GM10248 (cell line): ENCODE data around the gene FOXI2.

ENCODE experiments used
- CTCF ChIA-PET: fragments of 300-600 bp; sonication (Branson Sonifier 250); formaldehyde crosslinking; extraction: SDS; loops from one replicate; lab custom pipeline; 2021; ENCODE audit warnings: antibody characterized with exemption; lab: Yijun Ruan, JAX
- POLR2A ChIA-PET: fragments of 350-650 bp; sonication (Branson Sonifier 250); formaldehyde crosslinking; extraction: SDS; loops from one replicate; lab custom pipeline; 2020; ENCODE audit warnings: antibody characterized with exemption; lab: Yijun Ruan, JAX
- DNase-seq: peaks from one replicate; pipeline ENCODE4 v3.0.0; 2012; ENCODE audit errors: extremely low spot score
- CTCF ChIP-seq: IDR thresholded peaks from 2 replicates; pipeline ENCODE4 v1.5.1; 2012; ENCODE audit warnings: mild to moderate bottlenecking, low read depth; ENCODE audit errors: extremely low read depth, missing control alignments, control extremely low read depth

FOXI2 gene

GRCh38 chr10:127738512-127739424, 1.8 kb downstream of the FOXI2 start:
- TF ChIP-seq CTCF: no peak
- ChIA-PET CTCF (no interaction called here), POLR2A (no interaction called here)
- DNase-seq: no peak

GRCh38 chr10:127739908-127740307, 2.9 kb downstream of the FOXI2 start:
- ChIA-PET CTCF (no interaction called here), POLR2A (no interaction called here)
- no peak for TF ChIP-seq CTCF
- no peak for DNase-seq

DNA sequence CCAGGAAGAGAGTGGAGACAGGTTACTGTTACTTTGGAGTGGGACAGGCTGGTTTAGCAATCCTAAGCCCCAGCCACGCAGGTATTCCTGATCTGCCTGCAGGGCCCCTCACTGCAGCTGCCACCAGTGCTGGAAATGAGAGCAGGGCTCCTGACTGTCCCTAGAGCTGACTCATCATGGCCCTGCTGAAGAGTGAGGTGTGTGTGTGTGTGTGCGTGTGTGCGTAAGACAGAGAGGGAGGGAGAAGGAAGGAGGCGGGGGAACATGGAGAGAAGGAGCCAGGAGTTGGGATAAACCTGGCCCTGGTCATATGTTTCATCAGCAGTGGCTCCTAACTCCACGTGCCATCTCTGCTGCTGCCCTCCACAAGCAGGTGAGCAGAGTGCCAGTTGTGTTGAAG, 3.6 kb downstream of the FOXI2 start:
- no peak for TF ChIP-seq CTCF
- ChIA-PET CTCF (interaction anchor here (1.0 kb wide), 2 partner anchors 25 to 1119 kb away, joined by 3 read pairs; no protein-coding TSS in a partner anchor), POLR2A (no interaction called here)
- no peak for DNase-seq

DNA sequence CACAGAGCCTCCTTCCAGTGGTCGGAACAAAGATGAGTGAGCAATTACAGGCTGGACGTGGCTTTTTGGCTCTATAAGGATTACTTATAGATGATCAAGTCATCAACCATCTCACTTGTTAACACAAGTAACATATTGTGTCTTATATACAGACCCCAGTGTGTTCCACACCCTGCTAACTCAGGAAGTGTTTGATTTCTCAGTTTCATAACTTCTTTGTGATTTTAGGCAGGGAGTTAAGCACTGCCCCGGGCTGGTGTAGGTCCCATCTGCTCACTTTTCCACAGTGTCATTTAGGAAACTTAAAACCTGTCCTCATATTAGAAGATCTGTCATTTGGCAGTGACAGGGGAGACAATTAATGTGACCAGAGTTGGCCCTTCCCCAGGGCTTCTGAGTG, 6.2 kb downstream of the FOXI2 start:
- CTCF ChIA-PET: interaction anchor here (1.4 kb wide), 2 partner anchors 10 to 20 kb away, joined by 3 read pairs; no protein-coding TSS in a partner anchor
- DNase-seq: no peak
- POLR2A ChIA-PET: no interaction called here

GRCh38 chr10:127744956-127745355, 8.0 kb downstream of the FOXI2 start:
- ChIA-PET POLR2A (no interaction called here), CTCF (no interaction called here)
- no peak for DNase-seq
- no peak for TF ChIP-seq CTCF

More for the DNA sequence above, 6.2 kb downstream of the FOXI2 start:
- no peak for TF ChIP-seq CTCF

- POLR2A ChIA-PET: no interaction called here
- no peak for TF ChIP-seq CTCF
- no peak for DNase-seq
- CTCF ChIA-PET: interaction anchor here (1.1 kb wide), 1 partner anchor 12 kb away, joined by 3 read pairs; no protein-coding TSS in a partner anchor
Observed at GRCh38 chr10:127745861-127746260, 8.9 kb downstream of the FOXI2 start.
